ENCODE data around the gene C11orf21.

DNA sequence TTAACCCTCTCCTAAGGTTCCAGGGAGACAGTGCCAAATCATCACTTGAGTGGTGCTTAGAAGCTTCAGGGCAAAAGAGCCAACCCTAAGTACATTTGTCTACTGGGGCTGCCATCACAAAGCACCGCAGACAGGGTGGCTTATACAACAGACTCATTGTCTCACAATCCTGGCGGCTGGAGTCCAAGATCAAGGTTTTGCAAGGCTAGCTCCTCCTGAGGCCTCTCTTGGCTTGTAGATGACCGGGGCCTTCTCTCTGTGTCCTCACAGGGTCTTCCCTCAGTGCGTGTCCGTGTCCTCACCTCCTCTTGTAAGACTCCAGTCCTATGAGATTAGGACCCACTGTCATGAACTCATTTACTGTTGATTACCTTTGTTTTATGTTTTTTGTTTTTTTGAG, 41.3 kb upstream of the C11orf21 start:
- no peak for TF ChIP-seq POLR2A (IDR thresholded peaks at IDR 0.05)
- no peak for TF ChIP-seq CTCF (IDR thresholded peaks at IDR 0.05)
